Right lobe of liver (tissue), 6 donors: ENCODE measurements around the gene PARVA. TPM values are rescaled to one million over a fixed set of nuclear protein-coding genes. Genes with fewer than 3 reads are reported as not detected.

ENCODE experiments used
- ATAC-seq, 4 donors: fragments of 200-7000 bp; cut with Tn5 transposase; one replicate each; pipeline ENCODE4 v1.9.1; 2020; ENCODE audit warnings: mild to moderate bottlenecking in 4 of 4, moderate library complexity in 4 of 4
- DNase-seq, 3 donors: peaks; one replicate each; pipeline ENCODE4 v3.0.0-alpha.2; 2020
- H3K27ac ChIP-seq, 3 donors: fragments of 200-600 bp; one replicate each; pipeline ENCODE4 v1.8.0; 2022
- H3K27me3 ChIP-seq, 2 donors: fragments of 200-600 bp; one replicate each; pipeline ENCODE4 v1.8.0; 2022
- H3K36me3 ChIP-seq, 4 donors: fragments of 200-600 bp; sonication (generic) in 1 of 4; one replicate each; pipeline versions ENCODE4 v1.5.1 to v1.8.0; 2017 to 2022; ENCODE audit warnings: control low read depth in 1 of 4
- H3K4me1 ChIP-seq, 4 donors: fragments of 200-600 bp; sonication (generic) in 1 of 4; one replicate each; pipeline versions ENCODE4 v1.5.1 to v1.8.0; 2017 to 2022; ENCODE audit warnings: control low read depth in 1 of 4
- H3K4me3 ChIP-seq, 3 donors: fragments of 200-600 bp; one replicate each; pipeline ENCODE4 v1.8.0; 2022
- H3K9me3 ChIP-seq, 4 donors: fragments of 200-600 bp; sonication (generic) in 1 of 4; one replicate each; pipeline versions ENCODE4 v1.5.1 to v1.8.0; 2017 to 2022; ENCODE audit warnings: control low read depth in 1 of 4
- CTCF ChIP-seq, 4 donors: fragments of 200-600 bp in 3 of 4; fragments of 450-650 bp in 1 of 4; IDR thresholded peaks; one replicate each; pipeline versions ENCODE4 v1.5.1 to v1.8.0; 2016 to 2022; ENCODE audit warnings: antibody characterized with exemption in 4 of 4, mild to moderate bottlenecking in 2 of 4
- POLR2A ChIP-seq: fragments of 450-650 bp; IDR thresholded peaks from one replicate; pipeline ENCODE4 v1.6.1; 2017; ENCODE audit warnings: antibody characterized with exemption, mild to moderate bottlenecking
- WGBS: methylation state at CpG from one replicate; pipeline ENCODE4 v1.1.6; 2018; ENCODE audit warnings: low coverage, low lambda C conversion rate; ENCODE audit not compliant: insufficient coverage; ENCODE audit errors: missing lambda C conversion rate; 5-methylcytosine and 5-hydroxymethylcytosine counted together
- intact Hi-C, 2 donors: fragments of 100-400 bp; cut with DNase I; formaldehyde crosslinking; loops; one replicate each; pipeline versions ENCODE4 v1.11.2 to v1.14.1; 2022
- total RNA-seq, 6 experiments: library from RNA; depleted of rRNA in 2 of 6; stranded (reverse); fragments of >200 nt in 2 of 6; fragmentation: NEBNext Ultra II Directional in 3 of 6; extraction: Animal tissue kit (Norgen Biotek cat#: 25700) in 3 of 6; gene quantifications; one replicate each; pipeline versions ENCODE4 v1.1.0 to v1.2.4, GENCODE V29; 2016 to 2023
- donor health status: DM: no; HTN: yes; CAD: no.
- donor health status: DM: no; HTN: no; CAD: no.
- donor health status: DM: no; HTN: no; CAD: no.
- donor health status: DM: no; HTN: yes; CAD: no.
- donor health status: DM: no; HTN: yes; CAD: no.

The PARVA gene
- total RNA-seq, 6 experiments from 2014 or later, result 11.1 to 27.5 (median 21.8) TPM

DNA sequence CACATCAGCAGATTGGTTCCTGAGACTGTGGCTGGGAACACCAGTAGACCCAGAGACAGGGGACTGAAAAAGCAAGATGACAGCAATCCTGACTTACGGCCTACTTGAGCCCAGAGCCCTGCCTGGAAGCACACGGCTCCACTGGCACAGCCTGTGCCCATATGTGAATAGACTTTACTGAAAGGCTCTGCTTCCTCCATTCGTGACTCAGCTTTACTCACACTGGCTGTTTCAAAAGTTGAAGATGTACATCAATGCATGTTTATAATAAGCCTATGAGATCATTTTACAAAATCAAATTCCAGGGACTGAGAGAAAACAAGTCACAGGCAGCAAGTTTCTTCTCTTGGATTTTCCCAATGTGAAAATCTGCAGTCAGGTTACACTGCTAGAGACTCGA lies 162.2 kb downstream of the PARVA start:
- WGBS, result 65% methylated on average over 2 of the region's 4 CpGs
- no peak for ATAC-seq
- peaks cover 0 to 8% (median 2%) of the 10 kb centered on the region in 4 donors for H3K4me1 ChIP-seq
- no peak for DNase-seq
- H3K9me3 ChIP-seq, result no peaks in the 10 kb centered on the region
- H3K4me3 ChIP-seq, result no peak overlapping the region
- H3K36me3 ChIP-seq, result no peaks in the 10 kb centered on the region
- no peak overlapping the region for H3K27ac ChIP-seq
- intact Hi-C loops, result no loop called here
- no peaks in the 10 kb centered on the region for H3K27me3 ChIP-seq
- TF ChIP-seq CTCF (IDR thresholded peaks at IDR 0.05) (no peak), POLR2A (no peak)

GRCh38 chr11:12540075-12540680 lies 162.8 kb downstream of the PARVA start:
- H3K27ac ChIP-seq, result no peak overlapping the region
- H3K36me3 ChIP-seq, result no peaks in the 10 kb centered on the region
- TF ChIP-seq POLR2A (no peak), CTCF (IDR thresholded peaks at IDR 0.05) (no peak)
- 50% methylated on average over 2 of the region's 5 CpGs for WGBS
- no peak for ATAC-seq
- no peaks in the 10 kb centered on the region for H3K9me3 ChIP-seq
- H3K4me3 ChIP-seq, result no peak overlapping the region
- H3K4me1 ChIP-seq, result peaks cover 0 to 4% (median 0%) of the 10 kb centered on the region in 4 donors
- H3K27me3 ChIP-seq, result no peaks in the 10 kb centered on the region
- intact Hi-C loops, result no loop called here
- DNase-seq, result no peak

DNA sequence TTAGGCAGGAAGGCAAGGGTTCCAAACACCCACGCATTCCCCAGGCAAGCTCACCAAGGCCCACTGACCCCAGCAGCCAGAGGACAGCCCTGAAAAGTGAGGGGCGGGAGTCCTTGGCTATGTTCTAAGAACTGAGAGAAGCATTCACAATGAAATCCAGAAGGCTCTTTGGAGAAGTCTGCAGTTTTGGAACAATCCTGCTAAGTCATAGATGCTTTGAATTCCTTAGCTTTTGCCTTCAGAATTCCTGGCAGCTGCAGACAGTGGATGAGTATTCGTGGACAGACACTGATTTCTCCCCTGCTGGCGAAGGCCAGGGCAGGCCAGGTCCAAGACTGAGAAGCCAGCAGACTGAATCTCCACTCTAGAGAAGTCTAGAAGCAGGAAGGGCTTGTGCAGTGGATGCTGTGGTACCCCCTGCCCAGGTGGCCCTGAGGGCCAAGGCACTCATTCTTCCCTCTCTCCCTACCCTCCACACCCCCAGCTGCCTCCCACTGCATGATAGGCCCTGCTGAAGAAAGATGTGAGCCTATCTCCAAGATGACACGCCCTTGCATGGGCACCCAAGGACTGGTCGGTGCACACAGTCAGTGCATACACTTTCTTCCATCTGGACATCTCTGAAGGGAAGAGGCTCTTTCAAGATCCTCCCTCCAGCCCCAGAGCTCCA lies 163.7 kb downstream of the PARVA start:
- intact Hi-C loops, result no loop called here
- WGBS, result 88% methylated on average over 3 of the region's 6 CpGs
- ATAC-seq, result peak in 2 of 4 donors; percentile 15 to 28
- TF ChIP-seq POLR2A, result no peak
- TF ChIP-seq CTCF (IDR thresholded peaks at IDR 0.05), result no peak
- Histone ChIP-seq H3K27ac (no peak overlapping the region), H3K4me1 (peaks cover 0 to 4% (median 0%) of the 10 kb centered on the region in 4 donors), H3K36me3 (no peaks in the 10 kb centered on the region), H3K4me3 (no peak overlapping the region), H3K9me3 (no peaks in the 10 kb centered on the region), H3K27me3 (no peaks in the 10 kb centered on the region)
- no peak for DNase-seq

GRCh38 chr11:12541583-12542151 lies 164.3 kb downstream of the PARVA start:
- H3K9me3 ChIP-seq, result no peaks in the 10 kb centered on the region
- intact Hi-C loops, result no loop called here
- H3K27ac ChIP-seq, result no peak overlapping the region
- DNase-seq (no peak), ATAC-seq (no peak)
- peaks cover 0 to 4% (median 0%) of the 10 kb centered on the region in 4 donors for H3K4me1 ChIP-seq
- H3K27me3 ChIP-seq, result no peaks in the 10 kb centered on the region
- no peak overlapping the region for H3K4me3 ChIP-seq
- 71% methylated on average over 6 of the region's 9 CpGs for WGBS
- no peak for TF ChIP-seq CTCF (IDR thresholded peaks at IDR 0.05)
- TF ChIP-seq POLR2A, result no peak
- H3K36me3 ChIP-seq, result no peaks in the 10 kb centered on the region
